ENCODE data around the gene FDCSP. TPM values are rescaled to one million over a fixed set of nuclear protein-coding genes. Genes with fewer than 3 reads are reported as not detected.

Gene FDCSP
- total and polyA plus RNA-seq, 2 donors (not counting 1 experiment from before 2014, with no cell fraction given), result not detected

- H3K4me3 ChIP-seq (replicated peaks in 1 of 4; ENCODE audit: control extremely low read depth in 1 of 4, insufficient read depth in 1 of 4, low read depth in 3 of 4, low read length in 4 of 4), result no peak overlapping the region
- TF ChIP-seq CTCF (conservative IDR thresholded peaks at IDR 0.05 in 1 of 2, IDR thresholded peaks at IDR 0.05 in 1 of 2; ENCODE audit: low read depth in 1 of 2, low read length in 2 of 2), result no peak
- TF ChIP-seq EZH2 (IDR thresholded peaks at IDR 0.05; ENCODE audit: low read length, missing control alignments), result no peak
- H3K9me3 ChIP-seq (ENCODE audit: control insufficient read depth, insufficient read depth, low read depth, low read length), result no peaks in the 10 kb centered on the region
These were observed 46.1 kb upstream of the FDCSP start for GRCh38 chr4:70179811-70180210.

GRCh38 chr4:70181864-70182263 is 44.1 kb upstream of the FDCSP start:
- Histone ChIP-seq H3K36me3 (ENCODE audit: control insufficient read depth, insufficient read depth, low read length) (no peaks in the 10 kb centered on the region), H2AFZ (ENCODE audit: low read length) (no peak overlapping the region), H3K4me3 (replicated peaks in 1 of 4; ENCODE audit: control extremely low read depth in 1 of 4, insufficient read depth in 1 of 4, low read depth in 3 of 4, low read length in 4 of 4) (no peak overlapping the region), H3K27ac (ENCODE audit: insufficient read depth, low read length) (no peak overlapping the region), H3K27me3 (ENCODE audit: control insufficient read depth, insufficient read depth, low read length) (no peaks in the 10 kb centered on the region), H3K4me1 (ENCODE audit: control insufficient read depth, extremely low read depth, insufficient read depth, low read length) (no peaks in the 10 kb centered on the region), H3K9ac (ENCODE audit: insufficient read depth, low read length) (no peak overlapping the region), H3K4me2 (ENCODE audit: extremely low read depth, insufficient read depth, low read length) (no peak overlapping the region), H4K20me1 (ENCODE audit: control insufficient read depth, extremely low read depth, insufficient read depth, low read length) (no peaks in the 10 kb centered on the region), H3K79me2 (ENCODE audit: control insufficient read depth, insufficient read depth, low read length) (no peaks in the 10 kb centered on the region), H3K9me3 (ENCODE audit: control insufficient read depth, insufficient read depth, low read depth, low read length) (no peaks in the 10 kb centered on the region)
- TF ChIP-seq EZH2 (IDR thresholded peaks at IDR 0.05; ENCODE audit: low read length, missing control alignments), result no peak
- TF ChIP-seq CTCF (conservative IDR thresholded peaks at IDR 0.05 in 1 of 2, IDR thresholded peaks at IDR 0.05 in 1 of 2; ENCODE audit: low read depth in 1 of 2, low read length in 2 of 2), result no peak
- DNase-seq (ENCODE audit: low read depth in 2 of 2), result no peak

More at GRCh38 chr4:70179811-70180210, 46.1 kb upstream of the FDCSP start:
- Histone ChIP-seq H3K9ac (ENCODE audit: insufficient read depth, low read length) (no peak overlapping the region), H3K27ac (ENCODE audit: insufficient read depth, low read length) (no peak overlapping the region), H3K4me2 (ENCODE audit: extremely low read depth, insufficient read depth, low read length) (no peak overlapping the region), H2AFZ (ENCODE audit: low read length) (no peak overlapping the region), H3K4me1 (ENCODE audit: control insufficient read depth, extremely low read depth, insufficient read depth, low read length) (no peaks in the 10 kb centered on the region), H3K36me3 (ENCODE audit: control insufficient read depth, insufficient read depth, low read length) (no peaks in the 10 kb centered on the region), H3K79me2 (ENCODE audit: control insufficient read depth, insufficient read depth, low read length) (no peaks in the 10 kb centered on the region), H3K27me3 (ENCODE audit: control insufficient read depth, insufficient read depth, low read length) (no peaks in the 10 kb centered on the region), H4K20me1 (ENCODE audit: control insufficient read depth, extremely low read depth, insufficient read depth, low read length) (no peaks in the 10 kb centered on the region)
- DNase-seq (ENCODE audit: low read depth in 2 of 2), result no peak

- no peak overlapping the region for H3K27ac ChIP-seq (ENCODE audit: insufficient read depth, low read length)
- H3K79me2 ChIP-seq (ENCODE audit: control insufficient read depth, insufficient read depth, low read length), result no peaks in the 10 kb centered on the region
- H3K27me3 ChIP-seq (ENCODE audit: control insufficient read depth, insufficient read depth, low read length), result no peaks in the 10 kb centered on the region
- H3K4me2 ChIP-seq (ENCODE audit: extremely low read depth, insufficient read depth, low read length), result no peak overlapping the region
- no peaks in the 10 kb centered on the region for H3K4me1 ChIP-seq (ENCODE audit: control insufficient read depth, extremely low read depth, insufficient read depth, low read length)
- DNase-seq (ENCODE audit: low read depth in 2 of 2), result no peak
- H3K9me3 ChIP-seq (ENCODE audit: control insufficient read depth, insufficient read depth, low read depth, low read length), result no peaks in the 10 kb centered on the region
- H3K36me3 ChIP-seq (ENCODE audit: control insufficient read depth, insufficient read depth, low read length), result no peaks in the 10 kb centered on the region
- H2AFZ ChIP-seq (ENCODE audit: low read length), result no peak overlapping the region
- TF ChIP-seq EZH2 (IDR thresholded peaks at IDR 0.05; ENCODE audit: low read length, missing control alignments) (no peak), CTCF (conservative IDR thresholded peaks at IDR 0.05 in 1 of 2, IDR thresholded peaks at IDR 0.05 in 1 of 2; ENCODE audit: low read depth in 1 of 2, low read length in 2 of 2) (no peak)
- no peak overlapping the region for H3K9ac ChIP-seq (ENCODE audit: insufficient read depth, low read length)
- H3K4me3 ChIP-seq (replicated peaks in 1 of 4; ENCODE audit: control extremely low read depth in 1 of 4, insufficient read depth in 1 of 4, low read depth in 3 of 4, low read length in 4 of 4), result no peak overlapping the region
- H4K20me1 ChIP-seq (ENCODE audit: control insufficient read depth, extremely low read depth, insufficient read depth, low read length), result no peaks in the 10 kb centered on the region
These were observed 43.3 kb upstream of the FDCSP start for GRCh38 chr4:70182517-70183167.
